Osteocyte (in vitro differentiated cells): Measurements from ENCODE around the gene CCL19. TPM values are rescaled to one million over a fixed set of nuclear protein-coding genes. Genes with fewer than 3 reads are reported as not detected.
"Not testable (repeated sequence)": the region's sequence is repeated elsewhere in the genome, so short reads cannot be mapped to it uniquely, and the experiment has no call there.

Source experiments
- DNase-seq: peaks from one replicate; pipeline ENCODE4 v3.0.0; 2021; ENCODE audit warnings: mixed read lengths; ENCODE audit not compliant: unreplicated experiment; ENCODE audit errors: extremely low spot score
- H3K27ac Mint-ChIP-seq: one replicate; pipeline ENCODE4 v1.8.0; 2021; ENCODE audit warnings: mild to moderate bottlenecking, mixed read lengths; ENCODE audit not compliant: unreplicated experiment
- H3K27me3 Mint-ChIP-seq: one replicate; pipeline ENCODE4 v1.8.0; 2021; ENCODE audit warnings: mixed read lengths; ENCODE audit not compliant: unreplicated experiment
- H3K36me3 Mint-ChIP-seq: one replicate; pipeline ENCODE4 v1.8.0; 2021; ENCODE audit warnings: mixed read lengths; ENCODE audit not compliant: unreplicated experiment
- H3K4me1 Mint-ChIP-seq: one replicate; pipeline ENCODE4 v1.8.0; 2021; ENCODE audit warnings: mixed read lengths; ENCODE audit not compliant: unreplicated experiment
- H3K4me3 Mint-ChIP-seq: one replicate; pipeline ENCODE4 v1.8.0; 2021; ENCODE audit warnings: mild to moderate bottlenecking, moderate library complexity, mixed read lengths; ENCODE audit not compliant: unreplicated experiment
- H3K9me3 Mint-ChIP-seq: one replicate; pipeline ENCODE4 v1.8.0; 2021; ENCODE audit warnings: mixed read lengths; ENCODE audit not compliant: unreplicated experiment
- total RNA-seq: library from RNA; stranded (reverse); gene quantifications from 2 replicates; pipeline ENCODE4 v1.2.1, GENCODE V29; 2021
- TF ChIP-seq, protein P1 (sequence below): fragments of 200-600 bp; sonication (generic); IDR thresholded peaks from 2 replicates; pipeline ENCODE4 v1.5.0; 2021; ENCODE audit warnings: antibody characterized with exemption, mild to moderate bottlenecking, moderate library complexity

CCL19 gene
- total RNA-seq, 1 donor from 2014 or later, result not detected

DNA sequence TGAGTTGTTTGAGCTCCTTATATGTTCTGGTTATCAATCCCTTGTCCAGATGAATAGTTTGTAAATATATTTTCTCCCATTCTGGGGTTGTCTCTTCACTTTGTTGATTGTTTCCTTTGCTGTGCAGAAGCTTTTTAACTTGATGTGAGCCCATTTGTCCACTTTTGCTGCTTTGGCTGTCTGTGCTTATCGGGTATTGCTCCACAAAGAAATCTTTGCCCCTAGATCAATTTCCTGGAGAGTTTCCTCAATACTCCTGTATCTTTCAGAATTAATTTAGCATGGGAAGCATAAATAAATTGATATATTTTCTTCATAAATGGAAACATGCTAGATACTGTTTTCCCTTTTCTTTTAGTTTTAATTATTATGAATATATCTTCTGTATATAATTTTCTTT is 41.4 kb upstream of the CCL19 start:
- DNase-seq, result no peak
- Mint-ChIP-seq H3K4me3 (no peak overlapping the region), H3K4me1 (no peaks in the 10 kb centered on the region), H3K27me3 (peaks cover 52% of the 10 kb centered on the region), H3K27ac (no peak overlapping the region), H3K36me3 (no peaks in the 10 kb centered on the region), H3K9me3 (no peaks in the 10 kb centered on the region)
- TF ChIP-seq, protein P1, sequence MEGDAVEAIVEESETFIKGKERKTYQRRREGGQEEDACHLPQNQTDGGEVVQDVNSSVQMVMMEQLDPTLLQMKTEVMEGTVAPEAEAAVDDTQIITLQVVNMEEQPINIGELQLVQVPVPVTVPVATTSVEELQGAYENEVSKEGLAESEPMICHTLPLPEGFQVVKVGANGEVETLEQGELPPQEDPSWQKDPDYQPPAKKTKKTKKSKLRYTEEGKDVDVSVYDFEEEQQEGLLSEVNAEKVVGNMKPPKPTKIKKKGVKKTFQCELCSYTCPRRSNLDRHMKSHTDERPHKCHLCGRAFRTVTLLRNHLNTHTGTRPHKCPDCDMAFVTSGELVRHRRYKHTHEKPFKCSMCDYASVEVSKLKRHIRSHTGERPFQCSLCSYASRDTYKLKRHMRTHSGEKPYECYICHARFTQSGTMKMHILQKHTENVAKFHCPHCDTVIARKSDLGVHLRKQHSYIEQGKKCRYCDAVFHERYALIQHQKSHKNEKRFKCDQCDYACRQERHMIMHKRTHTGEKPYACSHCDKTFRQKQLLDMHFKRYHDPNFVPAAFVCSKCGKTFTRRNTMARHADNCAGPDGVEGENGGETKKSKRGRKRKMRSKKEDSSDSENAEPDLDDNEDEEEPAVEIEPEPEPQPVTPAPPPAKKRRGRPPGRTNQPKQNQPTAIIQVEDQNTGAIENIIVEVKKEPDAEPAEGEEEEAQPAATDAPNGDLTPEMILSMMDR, result no peak

DNA sequence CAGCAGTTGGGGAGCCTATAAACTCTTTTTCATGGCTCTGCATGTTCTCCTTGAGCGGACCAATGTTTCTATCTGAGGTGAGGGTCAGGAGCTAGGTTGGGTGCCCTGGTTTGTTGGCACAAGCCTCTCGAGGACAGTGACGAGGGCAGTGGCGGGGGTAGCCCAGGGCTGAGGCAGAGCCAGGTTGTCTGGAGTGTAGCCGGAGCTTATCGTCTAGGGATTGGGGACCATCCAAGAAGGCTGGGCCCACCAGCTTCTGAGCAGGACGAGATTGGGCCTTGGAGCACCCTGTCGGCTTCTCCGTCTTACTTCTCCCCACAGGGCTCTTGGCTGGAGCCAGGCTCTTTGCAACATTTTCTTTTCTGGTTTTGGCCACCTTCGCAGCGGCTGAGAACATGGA is 32.1 kb upstream of the CCL19 start:
- Mint-ChIP-seq H3K36me3 (no peaks in the 10 kb centered on the region), H3K4me3 (no peak overlapping the region), H3K9me3 (no peaks in the 10 kb centered on the region), H3K4me1 (no peaks in the 10 kb centered on the region), H3K27ac (no peak overlapping the region), H3K27me3 (peaks cover 26% of the 10 kb centered on the region)
- TF ChIP-seq, protein P1, result no peak
- DNase-seq, result no peak

DNA sequence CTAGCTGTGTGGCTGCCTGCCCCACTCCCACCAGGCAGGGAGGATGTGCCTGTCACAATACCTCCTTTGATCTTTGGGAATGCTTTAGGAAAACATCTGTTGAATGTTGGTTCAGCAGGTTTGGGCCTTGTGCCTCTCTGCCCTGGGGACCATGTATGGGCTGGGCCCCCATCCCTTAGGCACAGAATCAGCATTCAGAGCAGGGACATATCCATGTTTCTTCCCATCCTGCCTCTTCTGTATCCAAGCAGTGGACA is 28.6 kb upstream of the CCL19 start:
- not testable (repeated sequence) for H3K4me1 Mint-ChIP-seq, H3K4me3 Mint-ChIP-seq, H3K36me3 Mint-ChIP-seq, H3K27ac Mint-ChIP-seq, H3K9me3 Mint-ChIP-seq
- H3K27me3 Mint-ChIP-seq, result peaks cover 26% of the 10 kb centered on the region
- peak; percentile 57 for DNase-seq

DNA sequence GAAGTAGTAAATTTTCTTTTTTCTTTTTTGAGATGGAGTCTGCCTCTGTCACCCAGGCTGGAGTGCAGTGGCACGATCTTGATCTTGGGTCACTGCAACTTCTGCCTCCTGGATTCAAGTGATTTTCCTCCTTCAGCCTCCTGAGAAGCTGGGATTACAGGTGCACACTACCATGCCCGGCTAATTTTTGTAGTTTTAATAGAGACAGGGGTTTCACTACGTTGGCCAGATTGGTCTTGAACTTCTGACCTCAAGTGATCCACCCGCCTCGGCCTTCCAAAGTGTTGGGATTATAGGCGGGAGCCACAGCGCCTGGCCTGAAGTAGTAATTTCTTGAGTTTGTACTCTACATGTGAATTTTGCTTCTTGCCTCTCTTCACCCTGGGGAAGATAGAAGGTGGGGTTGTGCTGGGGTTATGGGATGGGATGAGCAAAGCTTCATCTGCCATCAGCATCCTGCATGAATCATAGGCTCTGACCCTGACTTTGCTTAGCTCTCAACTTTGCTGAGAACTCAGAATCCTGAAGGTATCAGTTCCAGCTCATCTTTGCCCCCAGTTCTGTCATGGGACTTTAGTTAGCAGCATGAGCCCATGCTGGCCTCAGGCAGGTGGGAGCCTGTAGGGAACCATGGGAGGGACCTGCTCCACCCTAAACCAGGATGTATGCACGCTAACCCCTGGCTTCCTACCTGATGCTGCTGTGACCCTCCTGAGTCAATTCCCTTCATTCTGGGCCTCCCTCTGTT is 28.1 kb upstream of the CCL19 start:
- Mint-ChIP-seq H3K27me3 (peaks cover 29% of the 10 kb centered on the region), H3K4me1 (no peaks in the 10 kb centered on the region), H3K9me3 (no peaks in the 10 kb centered on the region), H3K36me3 (no peaks in the 10 kb centered on the region), H3K4me3 (no peak overlapping the region), H3K27ac (no peak overlapping the region)
- TF ChIP-seq, protein P1, result no peak
- peak; percentile 57 for DNase-seq

DNA sequence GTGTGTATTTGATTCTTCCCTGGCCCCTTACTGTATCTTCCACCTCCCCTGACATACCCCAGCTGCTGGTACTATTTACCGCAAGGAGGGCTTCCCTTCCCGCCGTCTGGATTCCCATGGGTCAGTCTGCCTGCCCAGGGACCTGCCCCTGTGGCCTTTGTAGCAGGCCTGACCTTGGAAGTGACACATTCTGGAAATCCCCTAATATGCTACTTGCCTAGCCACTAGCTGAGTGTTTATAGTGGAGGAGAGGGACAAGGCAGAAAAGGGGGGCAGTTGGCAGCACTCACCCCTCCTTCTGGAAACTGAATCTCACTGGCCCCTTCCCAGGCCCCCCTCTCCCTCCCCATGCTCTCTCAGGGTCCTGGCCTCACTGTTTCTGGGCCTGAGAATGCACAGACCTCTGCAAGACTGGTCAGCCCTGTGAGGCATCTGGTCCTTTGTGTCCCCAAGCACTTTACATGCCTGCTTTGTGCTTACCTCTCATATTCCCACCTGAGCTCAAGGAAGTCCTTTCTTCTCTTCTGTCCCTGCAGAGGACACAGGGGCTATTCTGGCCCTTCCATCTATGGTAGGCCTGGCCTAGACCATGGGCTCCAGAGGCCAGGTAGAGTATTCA is 27.0 kb upstream of the CCL19 start:
- Mint-ChIP-seq H3K36me3 (no peaks in the 10 kb centered on the region), H3K27ac (no peak overlapping the region), H3K27me3 (peaks cover 40% of the 10 kb centered on the region), H3K4me1 (no peaks in the 10 kb centered on the region), H3K9me3 (no peaks in the 10 kb centered on the region), H3K4me3 (no peak overlapping the region)
- DNase-seq, result peak; percentile 68
- TF ChIP-seq, protein P1, result no peak
